Muscle of leg (tissue), 11 donors: ENCODE measurements around the gene ZSCAN25. TPM values are rescaled to one million over a fixed set of nuclear protein-coding genes. Genes with fewer than 3 reads are reported as not detected.

Experiments used
- DNase-seq: peaks from one replicate; pipeline ENCODE4 v3.0.0; 2013
- H3K27ac ChIP-seq: one replicate; pipeline ENCODE4 v1.5.1; 2013; ENCODE audit warnings: mild to moderate bottlenecking, low read length, control low read depth
- H3K27me3 ChIP-seq: one replicate; pipeline ENCODE4 v1.6.1; 2013; ENCODE audit warnings: low read length; ENCODE audit not compliant: control insufficient read depth, insufficient read depth
- H3K36me3 ChIP-seq: one replicate; pipeline ENCODE4 v1.6.1; 2013; ENCODE audit warnings: low read length; ENCODE audit not compliant: control insufficient read depth, insufficient read depth
- H3K4me1 ChIP-seq: one replicate; pipeline ENCODE4 v1.6.1; 2013; ENCODE audit warnings: low read length; ENCODE audit not compliant: control insufficient read depth, insufficient read depth
- H3K4me3 ChIP-seq: one replicate; pipeline ENCODE4 v1.5.1; 2013; ENCODE audit warnings: low read length, control low read depth
- H3K9me3 ChIP-seq: replicated peaks from 2 replicates; pipeline ENCODE4 v1.6.1; 2013; ENCODE audit warnings: low read depth, low read length; ENCODE audit not compliant: control insufficient read depth
- WGBS: methylation state at CpG from one replicate; pipeline ENCODE4 v1.1.5; 2013; ENCODE audit warnings: missing lambda C conversion rate; ENCODE audit not compliant: insufficient coverage; 5-methylcytosine and 5-hydroxymethylcytosine counted together
- polyA plus RNA-seq, 8 donors: library from polyadenylated mRNA; unstranded; fragments of 120-200 nt; gene quantifications; one replicate each; pipeline versions ENCODE4 v1.2.1 to v1.2.3, GENCODE V29; 2013; ENCODE audit warnings: inconsistent platforms in 1 of 8, low replicate concordance in 1 of 8; ENCODE audit not compliant: insufficient read length in 8 of 8, insufficient read depth in 1 of 8
- total RNA-seq: library from RNA; stranded (reverse); fragments of 120-200 nt; gene quantifications from one replicate; pipeline ENCODE4 v1.2.4, GENCODE V29; 2013

ZSCAN25 gene
- total and polyA plus RNA-seq, 9 donors = 8.9 to 12.5 (median 10.0) TPM

DNA sequence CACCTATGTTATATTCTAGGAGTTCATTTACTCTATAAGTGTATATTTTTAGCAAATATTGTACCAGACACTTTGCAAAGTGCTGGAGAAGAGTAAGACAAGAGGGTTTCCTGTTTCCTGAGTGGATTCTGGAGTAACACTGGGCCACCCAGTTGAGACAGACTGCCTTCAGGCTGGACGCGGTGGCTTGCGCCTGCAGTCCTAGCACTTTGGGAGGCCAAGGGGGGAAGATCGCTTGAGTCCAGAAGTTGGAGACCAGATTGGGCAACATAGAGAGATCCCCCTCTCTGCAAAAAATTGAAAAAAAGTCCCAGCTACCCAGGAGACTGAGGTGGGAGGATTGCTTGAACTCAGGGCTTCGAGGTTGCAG, 772 bp upstream of the ZSCAN25 start:
- H3K4me1 ChIP-seq = peaks cover 4% of the 10 kb centered on the region

DNA sequence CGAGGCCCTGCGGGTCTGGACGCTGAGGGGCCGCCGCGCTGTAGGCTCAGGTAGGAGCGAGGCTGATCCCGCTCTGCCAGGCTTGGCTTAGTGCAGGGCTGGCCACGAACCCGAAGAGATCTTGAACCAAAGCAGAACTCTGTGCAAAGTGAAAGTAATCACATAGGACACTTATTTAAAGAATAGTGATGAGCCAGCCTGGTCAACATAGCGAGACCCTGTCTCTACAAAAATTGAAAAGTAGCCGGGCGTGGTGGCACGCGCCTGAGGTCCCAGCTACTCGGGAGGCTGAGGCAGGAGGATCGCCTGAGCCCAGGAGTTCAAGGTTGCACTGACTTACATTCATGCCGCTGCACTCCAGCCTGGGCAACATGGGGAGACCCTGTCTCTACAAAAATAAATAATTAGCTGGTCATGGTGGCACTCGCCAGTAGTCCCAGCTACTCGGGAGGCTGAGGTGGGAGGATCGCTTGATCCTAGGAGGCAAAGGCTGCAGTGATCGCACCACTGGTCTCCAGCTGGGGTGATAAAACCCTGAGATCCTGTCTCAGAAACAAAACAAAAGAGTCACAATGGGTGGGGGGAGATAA, 541 bp downstream of the ZSCAN25 start:
- Histone ChIP-seq H3K4me3 (peak overlapping the region; percentile 88), H3K36me3 (peaks cover 35% of the 10 kb centered on the region), H3K27ac (peak overlapping the region; percentile 36), H3K4me1 (peaks cover 4% of the 10 kb centered on the region), H3K27me3 (peaks cover 3% of the 10 kb centered on the region), H3K9me3 (no peaks in the 10 kb centered on the region)
- DNase-seq = no peak
- WGBS = 20% methylated on average over 17 of the region's 22 CpGs

More for the DNA sequence above, 772 bp upstream of the ZSCAN25 start:
- no peak overlapping the region for H3K4me3 ChIP-seq
- H3K27ac ChIP-seq = no peak overlapping the region
- no peak for DNase-seq
- peaks cover 24% of the 10 kb centered on the region for H3K36me3 ChIP-seq
- peaks cover 3% of the 10 kb centered on the region for H3K27me3 ChIP-seq
- no peaks in the 10 kb centered on the region for H3K9me3 ChIP-seq
- 100% methylated on average over 2 of the region's 5 CpGs for WGBS

DNA sequence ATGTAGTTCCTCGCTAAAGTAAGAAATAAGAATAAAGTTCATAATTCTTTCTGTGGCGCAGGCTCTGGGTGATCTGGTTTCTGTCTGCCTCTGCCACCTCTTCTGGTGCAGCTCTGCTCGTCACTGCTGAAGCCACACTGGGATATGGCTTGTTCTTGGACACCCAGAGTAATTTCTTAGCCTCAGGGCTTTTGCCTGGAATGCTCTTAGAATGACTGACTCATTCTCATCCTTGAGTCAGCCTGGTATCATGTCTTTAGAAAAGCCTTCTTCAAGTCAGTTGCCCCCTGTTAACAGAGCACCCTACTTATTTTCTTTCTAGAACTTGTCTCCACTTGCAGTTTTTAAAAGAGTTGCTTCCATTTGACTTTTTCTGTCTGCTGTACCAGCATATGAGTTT, 2.0 kb downstream of the ZSCAN25 start:
- WGBS = 100% methylated on average over 2 of the region's 3 CpGs
- H3K36me3 ChIP-seq = peaks cover 49% of the 10 kb centered on the region
- DNase-seq = no peak
- H3K27me3 ChIP-seq = peaks cover 3% of the 10 kb centered on the region
- no peak overlapping the region for H3K27ac ChIP-seq
- peaks cover 4% of the 10 kb centered on the region for H3K4me1 ChIP-seq
- H3K4me3 ChIP-seq = no peak overlapping the region
- no peaks in the 10 kb centered on the region for H3K9me3 ChIP-seq

DNA sequence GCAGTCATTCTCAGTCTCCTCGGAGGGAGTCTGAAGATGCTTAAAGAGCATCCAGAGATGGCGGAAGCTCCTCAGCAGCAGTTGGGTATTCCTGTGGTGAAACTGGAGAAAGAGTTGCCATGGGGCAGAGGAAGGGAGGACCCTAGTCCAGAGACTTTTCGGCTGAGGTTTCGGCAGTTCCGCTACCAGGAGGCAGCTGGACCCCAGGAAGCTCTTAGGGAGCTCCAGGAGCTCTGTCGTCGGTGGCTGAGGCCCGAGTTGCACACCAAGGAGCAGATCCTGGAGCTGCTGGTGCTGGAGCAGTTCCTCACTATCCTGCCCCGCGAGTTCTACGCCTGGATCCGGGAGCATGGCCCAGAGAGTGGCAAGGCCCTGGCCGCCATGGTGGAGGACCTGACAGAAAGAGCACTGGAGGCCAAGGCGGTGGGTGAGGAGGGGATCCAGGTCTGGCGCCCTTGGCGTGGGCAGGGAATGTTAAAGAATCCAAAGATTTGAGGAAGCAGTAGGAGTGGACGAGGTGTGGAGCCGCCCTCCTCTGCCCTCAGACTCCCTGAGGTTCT, 2.9 kb downstream of the ZSCAN25 start:
- WGBS = 97% methylated on average over 18 of the region's 18 CpGs
- Histone ChIP-seq H3K27me3 (peaks cover 3% of the 10 kb centered on the region), H3K4me3 (no peak overlapping the region), H3K27ac (no peak overlapping the region), H3K9me3 (no peaks in the 10 kb centered on the region), H3K36me3 (peaks cover 58% of the 10 kb centered on the region), H3K4me1 (peaks cover 4% of the 10 kb centered on the region)
- DNase-seq = no peak

DNA sequence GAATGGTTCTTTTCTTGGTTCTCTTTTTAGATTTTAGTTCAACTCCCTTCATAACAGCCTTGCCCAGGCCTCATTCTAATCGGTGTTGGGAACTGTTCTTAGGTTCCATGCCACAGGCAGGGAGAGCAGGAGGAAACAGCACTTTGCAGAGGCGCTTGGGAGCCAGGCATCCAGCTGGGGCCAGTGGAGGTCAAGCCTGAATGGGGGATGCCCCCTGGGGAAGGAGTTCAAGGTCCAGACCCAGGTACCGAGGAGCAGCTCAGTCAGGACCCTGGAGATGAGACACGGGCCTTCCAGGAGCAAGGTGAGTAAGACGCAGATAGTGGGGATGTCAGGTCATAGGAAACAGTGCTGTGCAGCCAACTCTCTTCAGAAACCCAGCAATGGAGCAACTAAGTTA, 4.5 kb downstream of the ZSCAN25 start:
- no peak overlapping the region for H3K4me3 ChIP-seq
- H3K4me1 ChIP-seq = peaks cover 4% of the 10 kb centered on the region
- DNase-seq = no peak
- H3K27me3 ChIP-seq = no peaks in the 10 kb centered on the region
- peaks cover 74% of the 10 kb centered on the region for H3K36me3 ChIP-seq
- H3K9me3 ChIP-seq = no peaks in the 10 kb centered on the region
- no peak overlapping the region for H3K27ac ChIP-seq
- WGBS = 93% methylated on average over 5 of the region's 5 CpGs

DNA sequence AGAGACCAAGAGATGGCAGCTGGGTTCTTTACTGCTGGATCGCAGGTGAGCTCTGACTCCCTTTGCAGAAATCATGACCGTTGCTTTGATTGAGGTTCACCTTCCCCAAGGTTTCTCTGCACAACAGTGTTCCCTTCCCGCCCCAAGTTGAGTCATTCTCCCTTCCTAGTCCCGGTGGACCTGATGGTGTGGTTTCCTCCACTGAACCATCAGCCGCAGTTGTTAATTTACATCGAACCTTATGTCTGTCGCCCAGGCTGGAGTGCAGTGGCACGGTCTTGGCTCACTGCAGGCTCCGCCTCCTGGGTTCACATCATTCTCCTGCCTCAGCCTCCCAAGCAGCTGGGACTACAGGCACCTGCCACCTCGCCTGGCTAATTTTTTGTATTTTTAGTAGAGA, 5.8 kb downstream of the ZSCAN25 start:
- Histone ChIP-seq H3K27me3 (no peaks in the 10 kb centered on the region), H3K9me3 (no peaks in the 10 kb centered on the region), H3K27ac (no peak overlapping the region), H3K36me3 (peaks cover 80% of the 10 kb centered on the region), H3K4me1 (peaks cover 1% of the 10 kb centered on the region), H3K4me3 (no peak overlapping the region)
- WGBS = 87% methylated on average over 9 of the region's 10 CpGs
- DNase-seq = no peak

DNA sequence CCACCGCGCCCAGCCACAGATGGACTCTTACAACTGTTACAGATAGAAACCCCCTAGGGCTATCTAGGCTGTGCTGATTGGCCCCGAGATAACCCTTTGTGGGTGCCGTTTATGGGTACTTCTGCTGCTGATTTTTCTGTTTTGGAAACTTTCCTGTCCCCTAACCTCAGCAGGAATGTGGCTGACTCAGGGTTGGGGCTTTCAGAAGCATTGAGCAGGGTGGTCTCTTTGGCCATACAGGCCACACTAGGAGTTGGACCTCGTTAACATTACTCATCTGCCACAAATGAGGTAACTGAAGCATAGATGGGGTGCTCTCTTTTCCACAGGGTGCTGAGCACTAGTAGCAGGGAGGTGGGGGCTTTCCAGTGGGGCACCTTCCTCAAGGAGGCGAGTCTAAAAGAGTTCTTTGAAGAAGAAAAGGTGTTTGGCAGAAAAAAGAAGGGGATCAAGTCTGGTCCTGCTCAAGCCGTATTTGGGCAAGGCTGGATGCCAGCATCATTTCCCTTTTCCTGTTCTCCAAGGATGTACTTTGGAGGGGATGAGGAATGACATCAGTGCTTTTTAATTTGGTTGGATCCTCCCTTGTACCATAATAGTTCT, 6.4 kb downstream of the ZSCAN25 start:
- H3K9me3 ChIP-seq = no peaks in the 10 kb centered on the region
- peaks cover 82% of the 10 kb centered on the region for H3K36me3 ChIP-seq
- no peaks in the 10 kb centered on the region for H3K4me1 ChIP-seq
- no peak overlapping the region for H3K4me3 ChIP-seq
- DNase-seq = no peak
- H3K27ac ChIP-seq = no peak overlapping the region
- WGBS = 92% methylated on average over 2 of the region's 7 CpGs
- no peaks in the 10 kb centered on the region for H3K27me3 ChIP-seq

DNA sequence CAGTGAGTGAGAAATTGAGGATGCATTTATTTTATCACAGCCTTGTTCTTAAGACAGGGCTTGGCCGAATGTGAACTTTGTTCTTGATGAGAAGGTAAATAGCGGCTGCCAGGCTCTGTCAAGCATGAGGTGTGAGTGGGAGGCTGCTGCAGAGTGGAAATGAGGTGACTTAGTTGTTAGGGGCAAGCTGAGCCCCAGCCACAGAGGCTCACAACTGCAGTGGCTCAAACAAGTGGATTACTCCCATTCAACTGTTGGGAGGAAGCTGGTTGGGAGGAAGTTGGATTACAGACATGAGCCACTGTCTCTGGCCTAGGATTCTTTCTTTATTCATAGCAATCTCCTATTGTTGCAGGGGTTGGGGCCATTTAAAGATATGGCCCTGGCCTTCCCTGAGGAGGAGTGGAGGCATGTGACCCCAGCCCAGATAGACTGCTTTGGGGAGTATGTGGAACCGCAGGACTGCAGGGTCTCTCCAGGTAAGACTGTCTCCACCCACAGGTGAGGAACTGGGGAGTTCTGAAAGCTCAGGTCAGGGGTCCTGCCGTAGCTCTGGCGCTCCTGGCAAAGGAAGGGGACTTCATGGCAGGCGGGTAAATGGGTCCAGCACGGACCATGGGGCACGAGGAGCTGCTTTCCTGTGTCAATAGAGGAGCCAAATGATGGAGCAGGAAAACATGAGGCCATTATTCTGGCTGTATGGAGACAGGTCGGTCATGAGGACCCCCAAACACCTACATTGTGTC, 7.1 kb downstream of the ZSCAN25 start:
- H3K9me3 ChIP-seq = no peaks in the 10 kb centered on the region
- peaks cover 81% of the 10 kb centered on the region for H3K36me3 ChIP-seq
- H3K27ac ChIP-seq = no peak overlapping the region
- DNase-seq = no peak
- 92% methylated on average over 8 of the region's 9 CpGs for WGBS
- no peaks in the 10 kb centered on the region for H3K4me1 ChIP-seq
- no peak overlapping the region for H3K4me3 ChIP-seq
- no peaks in the 10 kb centered on the region for H3K27me3 ChIP-seq

DNA sequence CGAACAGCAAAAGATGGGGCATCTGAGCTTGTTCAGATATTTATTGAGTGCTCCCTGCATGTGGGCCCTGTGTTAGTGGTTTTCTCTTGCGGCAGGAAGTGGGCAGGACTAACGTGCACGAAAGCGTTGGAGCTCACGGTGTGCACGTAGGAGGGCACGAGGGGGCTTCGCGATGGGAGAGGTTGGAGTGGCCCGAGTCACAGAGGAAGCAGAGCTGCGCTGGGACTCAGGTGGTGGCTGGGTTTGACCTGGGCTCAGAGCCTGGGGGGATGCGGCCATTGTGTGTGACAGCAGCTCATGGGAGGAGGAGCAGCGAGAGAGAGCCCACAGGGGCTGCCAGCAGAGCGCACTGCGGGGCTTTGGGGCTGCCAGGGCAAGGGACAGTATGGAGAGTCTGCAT, 7.7 kb downstream of the ZSCAN25 start:
- DNase-seq = no peak
- Histone ChIP-seq H3K36me3 (peaks cover 82% of the 10 kb centered on the region), H3K27me3 (no peaks in the 10 kb centered on the region), H3K4me3 (no peak overlapping the region), H3K9me3 (no peaks in the 10 kb centered on the region), H3K4me1 (no peaks in the 10 kb centered on the region), H3K27ac (no peak overlapping the region)
- 91% methylated on average over 16 of the region's 16 CpGs for WGBS

DNA sequence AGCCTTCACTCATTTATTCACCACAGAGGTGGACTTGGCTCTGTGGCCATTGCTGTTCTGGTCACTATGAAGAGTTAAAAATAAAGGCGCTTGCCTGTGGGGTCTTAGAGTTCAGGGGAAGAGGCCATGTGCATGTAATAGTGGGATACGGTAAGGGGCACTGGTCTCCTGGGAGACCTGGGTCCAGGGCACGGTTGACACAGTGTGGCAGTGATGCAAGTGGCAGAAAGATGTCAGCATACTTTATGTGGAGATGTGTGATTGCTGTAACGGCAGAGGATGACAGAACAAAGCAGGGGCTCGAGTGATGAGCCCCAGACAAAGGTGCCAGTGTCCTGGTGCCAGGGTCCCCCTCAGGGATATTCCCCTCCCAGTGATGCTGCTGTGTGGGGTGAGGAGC, 8.6 kb downstream of the ZSCAN25 start:
- Histone ChIP-seq H3K4me1 (no peaks in the 10 kb centered on the region), H3K27ac (no peak overlapping the region), H3K36me3 (peaks cover 82% of the 10 kb centered on the region), H3K4me3 (no peak overlapping the region), H3K9me3 (no peaks in the 10 kb centered on the region), H3K27me3 (no peaks in the 10 kb centered on the region)
- no peak for DNase-seq
- 77% methylated on average over 3 of the region's 5 CpGs for WGBS
